ENCODE measurements around the gene VEGFD.

DNA sequence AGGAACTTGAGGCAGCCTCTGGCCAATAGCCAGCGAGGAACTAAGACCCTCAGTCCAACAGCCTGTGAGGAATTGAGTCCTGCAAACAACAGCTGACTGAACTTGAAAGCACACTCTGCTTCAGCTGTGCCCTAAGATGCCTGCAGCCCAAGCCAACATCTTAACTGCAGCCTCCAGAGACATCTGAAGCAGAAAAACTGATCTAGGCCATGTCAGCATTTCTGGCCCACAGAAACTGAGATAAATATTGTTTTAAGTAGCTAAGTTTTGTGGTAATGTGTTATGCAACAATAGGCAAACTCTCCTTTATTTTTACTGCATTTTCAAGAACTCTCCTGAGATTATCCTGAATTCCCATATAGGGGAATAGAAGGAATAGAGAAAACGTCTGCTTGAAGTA lies 24.5 kb downstream of the VEGFD start:
- TF ChIP-seq GATA3 (IDR thresholded peaks at IDR 0.05; ENCODE audit: low read depth, low read length) (no peak), GATA2 (IDR thresholded peaks at IDR 0.05; ENCODE audit: low read depth, low read length) (no peak)
